Caco-2 (cell line): Measurements from ENCODE around the gene CNR2. TPM values are rescaled to one million over a fixed set of nuclear protein-coding genes. Genes with fewer than 3 reads are reported as not detected.

Source experiments
- BruUV-seq: library from RNA; stranded (reverse); fragments of 400-500 nt; replicated peaks from 2 replicates; lab custom pipeline; 2021; lab: Mats Ljungman, UMichigan
- CTCF ChIA-PET: fragments of 300-600 bp; sonication (Branson Sonifier 250); formaldehyde crosslinking; loops from one replicate; lab custom pipeline; 2022; ENCODE audit warnings: antibody characterized with exemption; lab: Charles Lee
- POLR2A ChIA-PET: fragments of 300-600 bp; sonication (Branson Sonifier 250); formaldehyde crosslinking; loops from one replicate; lab custom pipeline; 2022; ENCODE audit warnings: antibody characterized with exemption; lab: Charles Lee
- DNase-seq, 2 experiments: peaks; one replicate each; pipeline versions ENCODE4 v3.0.0 to v3.0.0-alpha.2; 2020 to 2022
- H3K27me3 ChIP-seq: replicated peaks from 2 replicates; pipeline ENCODE4 v1.6.0; 2011; ENCODE audit warnings: low read length; ENCODE audit not compliant: control insufficient read depth, insufficient read depth
- H3K36me3 ChIP-seq: 2 replicates; pipeline ENCODE4 v1.5.1; 2011; ENCODE audit warnings: low read length; ENCODE audit not compliant: control insufficient read depth, insufficient read depth
- H3K4me1 ChIP-seq: fragments of 250-450 bp; sonication (Bioruptor Pico); 2 replicates; pipeline ENCODE4 v1.5.1; 2020; ENCODE audit warnings: mild to moderate bottlenecking
- H3K4me3 ChIP-seq: 2 replicates; pipeline ENCODE4 v1.5.1; 2011; ENCODE audit warnings: low read depth, mild to moderate bottlenecking, control low read depth, low read length
- H3K9me3 ChIP-seq: fragments of 250-450 bp; sonication (Bioruptor Pico); 2 replicates; pipeline ENCODE4 v1.5.1; 2020; ENCODE audit warnings: mild to moderate bottlenecking, moderate library complexity
- H3K27ac Mint-ChIP-seq: one replicate; pipeline ENCODE4 v1.8.0; 2022; ENCODE audit warnings: mixed read lengths; ENCODE audit not compliant: unreplicated experiment
- H3K27me3 Mint-ChIP-seq: one replicate; pipeline ENCODE4 v1.8.0; 2022; ENCODE audit warnings: mixed read lengths; ENCODE audit not compliant: insufficient read depth, unreplicated experiment
- H3K36me3 Mint-ChIP-seq: one replicate; pipeline ENCODE4 v1.8.0; 2022; ENCODE audit warnings: mild to moderate bottlenecking, mixed read lengths; ENCODE audit not compliant: insufficient read depth, unreplicated experiment
- H3K4me1 Mint-ChIP-seq: one replicate; pipeline ENCODE4 v1.8.0; 2022; ENCODE audit warnings: low read depth, mixed read lengths; ENCODE audit not compliant: unreplicated experiment
- H3K4me3 Mint-ChIP-seq: one replicate; pipeline ENCODE4 v1.8.0; 2022; ENCODE audit warnings: mild to moderate bottlenecking, moderate library complexity, mixed read lengths; ENCODE audit not compliant: unreplicated experiment
- H3K9me3 Mint-ChIP-seq: one replicate; pipeline ENCODE4 v1.8.0; 2022; ENCODE audit warnings: mixed read lengths; ENCODE audit not compliant: unreplicated experiment
- intact Hi-C: fragments of 100-400 bp; cut with micrococcal nuclease; formaldehyde crosslinking; loops from one replicate; pipeline ENCODE4 v1.10.0; 2022; ENCODE audit not compliant: unreplicated experiment
- total RNA-seq: library from RNA; stranded (reverse); gene quantifications from 2 replicates; pipeline ENCODE4 v1.2.3, GENCODE V29; 2022
- TF ChIP-seq, protein P1 (sequence below), 2 experiments: fragments of 200-600 bp in 1 of 2; IDR thresholded peaks; 1 replicate in 1 of 2; 2 replicates in 1 of 2; pipeline versions ENCODE4 v1.5.1 to v1.8.0; 2011 to 2022; ENCODE audit warnings: antibody characterized with exemption in 1 of 2, control low read depth in 1 of 2, inconsistent platforms in 1 of 2, low read depth in 1 of 2, low read length in 1 of 2, mild to moderate bottlenecking in 1 of 2, moderate library complexity in 1 of 2; ENCODE audit not compliant: insufficient read depth in 1 of 2, severe bottlenecking in 1 of 2, unreplicated experiment in 1 of 2

Gene CNR2
- total RNA-seq, 1 experiment from 2014 or later, result not detected

GRCh38 chr1:23910144-23910543 is 3.0 kb downstream of the CNR2 start:
- Mint-ChIP-seq H3K9me3 (no peaks in the 10 kb centered on the region), H3K36me3 (no peaks in the 10 kb centered on the region), H3K4me1 (no peaks in the 10 kb centered on the region), H3K4me3 (no peak overlapping the region), H3K27ac (no peak overlapping the region), H3K27me3 (no peaks in the 10 kb centered on the region)
- Histone ChIP-seq H3K4me1 (no peaks in the 10 kb centered on the region), H3K9me3 (no peaks in the 10 kb centered on the region), H3K27me3 (no peaks in the 10 kb centered on the region), H3K36me3 (no peaks in the 10 kb centered on the region), H3K4me3 (no peak overlapping the region)
- POLR2A ChIA-PET, result interaction anchor here (0.6 to 0.7 kb wide), 2 partner anchors 355 to 1063 kb away, joined by 3 to 4 read pairs; no protein-coding TSS in a partner anchor
- intact Hi-C loops, result no loop called here
- CTCF ChIA-PET, result no interaction called here
- TF ChIP-seq, protein P1, sequence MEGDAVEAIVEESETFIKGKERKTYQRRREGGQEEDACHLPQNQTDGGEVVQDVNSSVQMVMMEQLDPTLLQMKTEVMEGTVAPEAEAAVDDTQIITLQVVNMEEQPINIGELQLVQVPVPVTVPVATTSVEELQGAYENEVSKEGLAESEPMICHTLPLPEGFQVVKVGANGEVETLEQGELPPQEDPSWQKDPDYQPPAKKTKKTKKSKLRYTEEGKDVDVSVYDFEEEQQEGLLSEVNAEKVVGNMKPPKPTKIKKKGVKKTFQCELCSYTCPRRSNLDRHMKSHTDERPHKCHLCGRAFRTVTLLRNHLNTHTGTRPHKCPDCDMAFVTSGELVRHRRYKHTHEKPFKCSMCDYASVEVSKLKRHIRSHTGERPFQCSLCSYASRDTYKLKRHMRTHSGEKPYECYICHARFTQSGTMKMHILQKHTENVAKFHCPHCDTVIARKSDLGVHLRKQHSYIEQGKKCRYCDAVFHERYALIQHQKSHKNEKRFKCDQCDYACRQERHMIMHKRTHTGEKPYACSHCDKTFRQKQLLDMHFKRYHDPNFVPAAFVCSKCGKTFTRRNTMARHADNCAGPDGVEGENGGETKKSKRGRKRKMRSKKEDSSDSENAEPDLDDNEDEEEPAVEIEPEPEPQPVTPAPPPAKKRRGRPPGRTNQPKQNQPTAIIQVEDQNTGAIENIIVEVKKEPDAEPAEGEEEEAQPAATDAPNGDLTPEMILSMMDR (IDR thresholded peaks at IDR 0.05; ENCODE audit: insufficient read depth in 1 of 2, low read depth in 1 of 2, low read length in 1 of 2, severe bottlenecking in 1 of 2, unreplicated experiment in 1 of 2), result no peak
- no peak for DNase-seq
- no TSS peak for BruUV-seq

DNA sequence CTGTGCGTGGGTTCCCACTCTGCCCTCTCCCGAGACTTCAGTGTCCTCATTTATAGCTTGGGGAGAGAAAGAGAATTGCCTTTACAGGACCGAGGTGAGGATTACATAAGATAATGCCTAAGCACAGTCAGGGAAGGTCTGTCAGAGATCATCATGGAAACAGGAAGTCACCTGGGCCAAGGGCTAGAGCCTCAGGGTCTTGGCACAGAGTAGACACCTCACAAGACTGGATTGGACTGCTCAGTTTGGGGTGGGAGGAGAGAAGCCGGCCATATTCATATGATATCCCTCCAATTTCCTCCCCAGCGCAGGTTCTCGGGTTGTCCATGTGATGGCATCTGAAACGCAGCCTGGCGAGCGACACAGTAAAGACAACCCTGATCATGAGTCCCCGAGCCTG is 3.8 kb downstream of the CNR2 start:
- Histone ChIP-seq H3K36me3 (no peaks in the 10 kb centered on the region), H3K4me1 (no peaks in the 10 kb centered on the region), H3K27me3 (no peaks in the 10 kb centered on the region), H3K9me3 (no peaks in the 10 kb centered on the region), H3K4me3 (no peak overlapping the region)
- no peak overlapping the region for H3K27ac Mint-ChIP-seq
- intact Hi-C loops, result no loop called here
- H3K4me1 Mint-ChIP-seq, result no peaks in the 10 kb centered on the region
- no peak for DNase-seq
- BruUV-seq, result no TSS peak
- TF ChIP-seq, protein P1 (IDR thresholded peaks at IDR 0.05; ENCODE audit: insufficient read depth in 1 of 2, low read depth in 1 of 2, low read length in 1 of 2, severe bottlenecking in 1 of 2, unreplicated experiment in 1 of 2), result no peak
- CTCF ChIA-PET, result no interaction called here
- H3K27me3 Mint-ChIP-seq, result no peaks in the 10 kb centered on the region
- no peak overlapping the region for H3K4me3 Mint-ChIP-seq
- H3K36me3 Mint-ChIP-seq, result no peaks in the 10 kb centered on the region
- no peaks in the 10 kb centered on the region for H3K9me3 Mint-ChIP-seq
- POLR2A ChIA-PET, result no interaction called here

GRCh38 chr1:23908453-23909341 is 4.5 kb downstream of the CNR2 start:
- Histone ChIP-seq H3K4me3 (no peak overlapping the region), H3K27me3 (no peaks in the 10 kb centered on the region), H3K9me3 (no peaks in the 10 kb centered on the region), H3K36me3 (no peaks in the 10 kb centered on the region), H3K4me1 (no peaks in the 10 kb centered on the region)
- no peak for DNase-seq
- Mint-ChIP-seq H3K27me3 (no peaks in the 10 kb centered on the region), H3K4me3 (no peak overlapping the region), H3K9me3 (no peaks in the 10 kb centered on the region), H3K36me3 (no peaks in the 10 kb centered on the region), H3K27ac (no peak overlapping the region), H3K4me1 (no peaks in the 10 kb centered on the region)
- intact Hi-C loops, result no loop called here
- POLR2A ChIA-PET, result no interaction called here
- CTCF ChIA-PET, result no interaction called here
- TF ChIP-seq, protein P1 (IDR thresholded peaks at IDR 0.05; ENCODE audit: insufficient read depth in 1 of 2, low read depth in 1 of 2, low read length in 1 of 2, severe bottlenecking in 1 of 2, unreplicated experiment in 1 of 2), result no peak
- BruUV-seq, result no TSS peak
